ENCODE results near the gene CCL14.

DNA sequence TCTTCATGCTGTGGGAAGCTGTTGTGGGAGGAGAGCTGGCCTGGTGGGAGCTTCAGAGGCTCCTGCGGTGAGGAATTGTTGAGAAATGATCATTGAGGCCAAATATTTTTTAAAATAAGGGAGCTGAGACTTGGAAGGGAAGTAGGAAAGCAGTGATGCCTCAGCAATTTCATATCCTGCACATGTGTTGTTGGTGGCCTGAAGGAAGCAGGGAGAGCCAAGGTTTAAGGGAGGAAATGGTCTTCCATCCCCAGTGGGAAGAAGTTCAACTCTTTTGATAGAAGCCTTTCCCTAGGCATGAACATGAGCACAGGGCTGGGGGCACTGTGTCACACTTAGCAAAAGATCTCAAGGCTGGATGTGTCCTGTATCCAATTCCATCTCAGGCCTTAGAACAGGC is at the start of gene CCL14:
- TF ChIP-seq CTCF (IDR thresholded peaks at IDR 0.05) (no peak), ZFX (IDR thresholded peaks at IDR 0.05; ENCODE audit: borderline replicate concordance) (no peak)
